PC-3 (cell line): Measurements from ENCODE around the gene SLC15A4. TPM values are rescaled to one million over a fixed set of nuclear protein-coding genes. Genes with fewer than 3 reads are reported as not detected.
"Not testable (repeated sequence)": the region's sequence is repeated elsewhere in the genome, so short reads cannot be mapped to it uniquely, and the experiment has no call there.

Experiments
- ATAC-seq: fragments of 200-7000 bp; cut with Tn5 transposase; 2 replicates; pipeline ENCODE4 v1.9.1; 2020; ENCODE audit warnings: mild to moderate bottlenecking, moderate library complexity
- BruUV-seq: library from RNA; stranded (reverse); fragments of 400-500 nt; replicated peaks from 2 replicates; lab custom pipeline; 2021; lab: Mats Ljungman, UMichigan
- CTCF ChIA-PET: fragments of 300-600 bp; sonication (Branson Sonifier 250); formaldehyde crosslinking; loops from one replicate; lab custom pipeline; 2022; ENCODE audit warnings: antibody characterized with exemption; lab: Charles Lee
- POLR2A ChIA-PET: fragments of 300-600 bp; sonication (Branson Sonifier 250); formaldehyde crosslinking; loops from one replicate; lab custom pipeline; 2022; ENCODE audit warnings: antibody characterized with exemption; ENCODE audit not compliant: unreplicated experiment; lab: Charles Lee
- DNase-seq: peaks from one replicate; pipeline ENCODE4 v3.0.0-alpha.2; 2015
- H2AFZ ChIP-seq: fragments of 300-600 bp; sonication (generic); 2 replicates; pipeline ENCODE4 v1.6.0; 2016; ENCODE audit warnings: antibody characterized with exemption, low read length
- H3F3A ChIP-seq: fragments of 300-600 bp; sonication (generic); one replicate; pipeline ENCODE4 v1.6.0; 2017; ENCODE audit warnings: antibody characterized with exemption, low read length, control low read depth, mild to moderate bottlenecking; ENCODE audit not compliant: unreplicated experiment
- H3K27ac ChIP-seq: fragments of 300-600 bp; sonication (generic); 2 replicates; pipeline ENCODE4 v1.5.1; 2016; ENCODE audit warnings: mild to moderate bottlenecking, low read length
- H3K27me3 ChIP-seq: fragments of 300-600 bp; sonication (generic); 2 replicates; pipeline ENCODE4 v1.6.1; 2016; ENCODE audit warnings: low read length, mixed read lengths
- H3K36me3 ChIP-seq: fragments of 300-600 bp; sonication (generic); 2 replicates; pipeline ENCODE4 v1.6.1; 2016; ENCODE audit warnings: low read depth, mixed run types, low read length, mixed read lengths
- H3K4me1 ChIP-seq: fragments of 300-600 bp; sonication (generic); 2 replicates; pipeline ENCODE4 v1.5.1; 2016; ENCODE audit warnings: low read length; ENCODE audit not compliant: insufficient read depth
- H3K4me2 ChIP-seq: fragments of 300-600 bp; sonication (generic); 2 replicates; pipeline ENCODE4 v1.6.0; 2016; ENCODE audit warnings: low read length
- H3K4me3 ChIP-seq: fragments of 300-600 bp; sonication (generic); 2 replicates; pipeline ENCODE4 v1.5.1; 2016; ENCODE audit warnings: mild to moderate bottlenecking, low read length, mixed read lengths
- H3K79me2 ChIP-seq: fragments of 300-600 bp; sonication (generic); 2 replicates; pipeline ENCODE4 v1.6.1; 2017; ENCODE audit warnings: low read length, mixed read lengths
- H3K9ac ChIP-seq: fragments of 300-600 bp; sonication (generic); 2 replicates; pipeline ENCODE4 v1.6.0; 2016; ENCODE audit warnings: mild to moderate bottlenecking, low read length
- H3K9me2 ChIP-seq: fragments of 300-600 bp; sonication (generic); replicated peaks from 2 replicates; pipeline ENCODE4 v1.6.1; 2016; ENCODE audit warnings: mixed run types, low read length, mixed read lengths
- H3K9me3 ChIP-seq: fragments of 300-600 bp; sonication (generic); 2 replicates; pipeline ENCODE4 v1.6.1; 2016; ENCODE audit warnings: low read length, mixed read lengths
- H4K20me1 ChIP-seq: fragments of 300-600 bp; sonication (generic); 2 replicates; pipeline ENCODE4 v1.6.1; 2016; ENCODE audit warnings: low read length, mixed read lengths
- CTCF ChIP-seq: fragments of 300-600 bp; sonication (generic); conservative IDR thresholded peaks from 2 replicates; pipeline ENCODE4 v1.5.1; 2017; ENCODE audit warnings: antibody characterized with exemption, low read depth, mild to moderate bottlenecking, low read length
- EZH2 ChIP-seq: fragments of 300-600 bp; sonication (generic); IDR thresholded peaks from one replicate; pipeline ENCODE4 v1.6.1; 2017; ENCODE audit warnings: antibody characterized with exemption, mild to moderate bottlenecking, low read length; ENCODE audit not compliant: unreplicated experiment
- EZH2phosphoT487 ChIP-seq: fragments of 300-600 bp; sonication (generic); IDR thresholded peaks from 2 replicates; pipeline ENCODE4 v1.6.1; 2018; ENCODE audit warnings: mild to moderate bottlenecking, antibody characterized with exemption, low read length, borderline replicate concordance
- intact Hi-C: fragments of 100-400 bp; cut with micrococcal nuclease; formaldehyde crosslinking; loops from 2 replicates; pipeline ENCODE4 v1.9.0; 2023
- total RNA-seq: library from RNA; depleted of rRNA; stranded (reverse); fragments of >200 nt; gene quantifications from 2 replicates; pipeline ENCODE4 v1.2.3, GENCODE V29; 2014

The SLC15A4 gene
- total RNA-seq, 1 experiment from 2014 or later, result 20.8 TPM

- Histone ChIP-seq H2AFZ (no peak overlapping the region), H3K4me1 (no peaks in the 10 kb centered on the region), H3K27me3 (peaks cover 42% of the 10 kb centered on the region), H3K4me3 (no peak overlapping the region), H3K9me2 (no peaks in the 10 kb centered on the region), H3K27ac (no peak overlapping the region), H3K9me3 (no peaks in the 10 kb centered on the region), H3K4me2 (no peak overlapping the region), H3K9ac (no peak overlapping the region), H4K20me1 (no peaks in the 10 kb centered on the region), H3F3A (no peaks in the 10 kb centered on the region), H3K79me2 (no peaks in the 10 kb centered on the region), H3K36me3 (no peaks in the 10 kb centered on the region)
- ATAC-seq (no peak), DNase-seq (no peak)
- BruUV-seq, result no TSS peak
- ChIA-PET POLR2A (no interaction called here), CTCF (no interaction called here)
- TF ChIP-seq CTCF (no peak), EZH2 (no peak), EZH2phosphoT487 (no peak)
- intact Hi-C loops, result no loop called here
Observed at GRCh38 chr12:128840862-128841468, 17.2 kb upstream of the SLC15A4 start.

- H3K4me1 ChIP-seq, BruUV-seq, DNase-seq, H3K9me2 ChIP-seq, CTCF ChIA-PET, H3K79me2 ChIP-seq, H3K4me2 ChIP-seq, H3K9me3 ChIP-seq, POLR2A ChIA-PET, H3K4me3 ChIP-seq, H3F3A ChIP-seq, H3K9ac ChIP-seq, H3K27ac ChIP-seq, H3K36me3 ChIP-seq, H2AFZ ChIP-seq, H4K20me1 ChIP-seq, intact Hi-C loops: not testable (repeated sequence)
- peaks cover 42% of the 10 kb centered on the region for H3K27me3 ChIP-seq
- peak; percentile 49 for ATAC-seq
Observed at GRCh38 chr12:128839885-128840284, 16.1 kb upstream of the SLC15A4 start.

GRCh38 chr12:128833418-128833817, 9.7 kb upstream of the SLC15A4 start:
- no peaks in the 10 kb centered on the region for H3K9me2 ChIP-seq
- H3K27ac ChIP-seq, result no peak overlapping the region
- H3K4me2 ChIP-seq, result no peak overlapping the region
- peaks cover 10% of the 10 kb centered on the region; the same call in 1 of the 2 replicates for H3K4me1 ChIP-seq
- no peaks in the 10 kb centered on the region for H4K20me1 ChIP-seq
- H2AFZ ChIP-seq, result no peak overlapping the region
- BruUV-seq, result no TSS peak
- H3K9ac ChIP-seq, result no peak overlapping the region
- ATAC-seq (no peak), DNase-seq (no peak)
- no peaks in the 10 kb centered on the region for H3K27me3 ChIP-seq
- H3K36me3 ChIP-seq, result no peaks in the 10 kb centered on the region
- no peak for TF ChIP-seq EZH2
- no peak for TF ChIP-seq EZH2phosphoT487
- ChIA-PET CTCF (no interaction called here), POLR2A (no interaction called here)
- intact Hi-C loops, result no loop called here
- no peak overlapping the region for H3K4me3 ChIP-seq
- H3F3A ChIP-seq, result no peaks in the 10 kb centered on the region
- no peaks in the 10 kb centered on the region for H3K9me3 ChIP-seq
- no peaks in the 10 kb centered on the region for H3K79me2 ChIP-seq
